UCSD-AML1 (cell line): Measurements from ENCODE around the gene KIRREL3.

Experiments
- DNase-seq: peaks from one replicate; lab custom pipeline; 2025; ENCODE audit not compliant: unreplicated experiment; lab: John Stamatoyannopoulos, UW

The KIRREL3 gene

DNA sequence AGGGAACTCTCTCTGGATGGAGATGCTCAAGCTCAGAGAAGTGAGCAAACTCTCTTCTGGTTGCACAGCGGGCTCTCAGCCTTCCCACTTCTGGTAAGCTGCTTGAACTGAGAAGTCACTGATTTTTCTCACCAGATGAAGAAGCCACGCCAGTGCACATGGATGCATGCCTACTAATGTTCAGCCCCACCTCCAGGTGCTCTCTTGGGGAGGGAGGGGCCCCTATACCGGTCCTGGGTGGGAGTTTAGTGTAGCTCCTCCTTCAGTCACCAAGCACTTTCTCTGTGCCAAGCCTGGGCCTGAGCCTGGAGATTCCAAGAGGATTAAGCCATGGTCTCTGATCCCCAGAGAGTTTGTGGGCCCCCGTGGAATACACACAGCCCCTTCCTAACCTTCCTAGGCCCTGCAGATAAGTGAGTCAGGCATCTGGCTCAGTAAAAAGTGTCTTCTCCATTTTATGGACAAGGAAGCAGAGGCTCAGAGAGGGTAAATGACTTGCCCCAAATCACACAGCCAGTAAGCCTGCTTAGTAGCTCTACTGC is 502.9 kb downstream of the KIRREL3 start:
- no peak for DNase-seq

DNA sequence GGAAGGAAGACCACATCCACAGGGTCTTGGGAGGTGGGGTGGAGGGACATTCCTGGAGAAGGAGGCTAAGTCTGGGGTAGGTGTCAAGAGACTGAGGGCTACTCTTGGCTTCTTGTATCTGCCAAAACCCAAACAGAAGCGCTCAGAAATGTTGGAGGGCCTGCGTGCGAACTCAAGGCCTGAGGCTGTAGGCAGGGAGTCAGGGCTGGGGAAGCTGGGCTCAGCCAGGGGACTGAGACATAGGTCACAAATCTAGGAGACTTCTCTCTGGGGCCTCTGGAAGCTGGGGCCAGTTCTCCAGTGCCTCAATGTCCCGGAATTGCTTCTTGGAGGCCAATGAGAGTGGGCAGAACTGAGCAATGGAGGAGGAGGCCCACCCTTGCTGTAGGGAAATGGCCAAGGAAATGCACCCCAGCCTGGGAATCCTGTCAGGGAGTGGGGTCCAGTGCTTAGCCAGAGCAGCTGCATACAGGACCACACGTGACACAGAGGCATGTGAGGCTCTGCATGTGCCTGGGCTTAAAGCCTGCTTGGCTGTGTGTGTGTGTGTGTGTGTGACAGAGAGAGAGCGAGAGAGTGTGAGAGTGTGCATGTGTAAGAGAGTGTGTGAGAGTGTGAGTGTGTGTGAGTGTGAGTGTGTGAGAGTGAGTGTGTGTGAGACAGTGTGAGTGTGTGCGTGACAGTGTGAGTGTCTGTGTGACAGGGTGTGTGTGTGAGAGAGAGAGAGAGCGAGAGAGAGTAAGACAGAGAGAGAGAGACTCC is 503.8 kb downstream of the KIRREL3 start:
- DNase-seq, result no peak

DNA sequence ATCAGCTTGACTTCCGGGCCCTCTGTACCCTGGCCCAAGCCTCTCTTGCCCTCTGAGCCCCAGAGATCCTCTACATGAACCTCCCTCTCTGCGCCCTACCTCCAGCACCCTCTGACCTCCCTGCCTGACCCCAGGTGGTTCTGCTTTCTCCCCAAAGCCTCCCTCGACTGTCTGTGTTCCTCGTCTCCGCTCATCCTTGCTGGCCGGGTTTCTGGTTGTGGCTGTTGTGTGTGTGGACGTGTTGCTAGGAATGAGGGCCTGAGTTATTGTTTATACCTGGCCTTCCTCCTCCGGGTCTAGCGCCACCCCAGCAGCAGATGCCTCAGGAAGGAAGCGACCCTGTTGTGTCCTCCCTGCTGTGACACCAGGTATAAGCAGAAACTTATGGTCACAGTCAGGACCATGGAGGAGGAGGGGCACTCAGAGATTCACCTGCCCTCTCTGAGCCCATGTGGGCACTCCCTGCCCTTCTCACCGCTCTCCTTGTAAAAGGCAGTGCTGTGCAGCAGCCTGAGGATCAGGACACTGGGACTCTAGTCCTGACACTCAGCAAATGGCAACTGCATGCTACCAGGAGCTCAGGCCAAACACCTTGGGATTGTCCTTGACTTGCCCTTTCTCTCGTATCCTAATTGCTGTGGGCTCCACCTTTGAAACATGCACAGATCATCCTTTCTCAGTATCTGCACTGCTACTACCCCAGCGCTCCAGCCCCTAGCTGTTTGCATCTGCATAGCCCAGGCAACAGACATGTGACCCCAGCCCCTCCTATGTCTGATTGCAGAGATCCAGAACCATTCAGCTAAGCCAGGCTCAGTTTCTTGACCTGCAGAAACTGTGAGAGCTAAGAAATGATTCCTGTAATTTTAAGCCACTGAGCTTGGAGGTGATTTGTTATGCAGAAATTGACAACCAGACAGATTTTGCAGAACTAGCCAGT is 505.0 kb downstream of the KIRREL3 start:
- DNase-seq, result no peak

DNA sequence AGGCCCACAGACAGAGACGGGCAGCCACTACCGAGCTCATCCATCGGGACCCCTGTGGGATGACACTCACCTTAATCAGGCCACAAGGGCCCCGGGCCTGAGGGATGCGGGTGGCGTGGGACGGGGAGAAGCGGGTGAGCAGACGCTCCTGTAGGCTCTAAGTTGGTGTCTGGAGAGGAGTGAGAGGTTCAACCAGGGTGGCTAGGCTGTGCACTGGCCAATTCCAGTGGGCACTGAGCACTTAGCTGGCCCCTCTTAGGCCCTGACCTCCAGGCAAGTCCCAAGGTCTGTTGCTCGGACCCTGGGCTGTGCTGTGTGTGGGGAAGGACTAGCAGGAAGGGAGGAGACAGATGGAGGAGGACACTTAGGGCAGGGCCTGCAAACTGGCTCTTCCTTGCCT is 505.7 kb downstream of the KIRREL3 start:
- DNase-seq, result no peak

DNA sequence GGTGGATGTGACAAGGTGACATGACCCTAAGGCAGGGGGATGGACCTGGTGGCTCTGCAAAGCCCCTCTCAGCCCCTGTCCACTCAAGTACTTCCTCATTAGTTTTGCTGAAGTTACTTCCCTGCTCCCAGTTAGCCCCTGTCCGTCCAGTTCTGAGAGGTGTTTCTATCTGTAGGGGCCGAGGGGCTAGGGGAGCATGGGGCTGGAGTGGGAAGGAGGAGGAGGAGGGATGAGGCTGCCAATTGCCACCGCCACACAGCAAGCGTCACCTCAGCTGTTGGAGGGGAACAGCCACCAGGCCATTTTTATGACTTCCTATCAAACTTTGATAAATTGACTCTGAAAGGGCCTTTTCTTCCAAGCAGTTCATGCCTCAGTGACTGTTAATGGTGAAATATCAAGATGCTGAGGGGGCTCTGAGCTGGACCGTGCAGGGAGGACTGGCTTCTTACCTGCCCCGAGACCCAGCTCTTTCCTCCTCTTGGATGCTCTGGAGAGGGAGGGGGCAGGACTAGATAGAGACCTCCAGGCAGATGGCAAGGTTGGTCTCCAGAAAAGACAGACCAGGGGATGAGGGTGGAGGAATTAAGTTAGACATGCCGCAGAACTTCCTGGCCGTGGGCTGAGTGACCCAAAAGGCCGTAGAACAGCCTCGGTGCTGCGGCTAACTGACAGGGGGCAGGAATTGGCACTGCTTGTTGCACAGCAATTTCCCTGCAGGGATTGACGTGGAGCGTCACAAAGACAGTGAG is 508.1 kb downstream of the KIRREL3 start:
- DNase-seq, result no peak

DNA sequence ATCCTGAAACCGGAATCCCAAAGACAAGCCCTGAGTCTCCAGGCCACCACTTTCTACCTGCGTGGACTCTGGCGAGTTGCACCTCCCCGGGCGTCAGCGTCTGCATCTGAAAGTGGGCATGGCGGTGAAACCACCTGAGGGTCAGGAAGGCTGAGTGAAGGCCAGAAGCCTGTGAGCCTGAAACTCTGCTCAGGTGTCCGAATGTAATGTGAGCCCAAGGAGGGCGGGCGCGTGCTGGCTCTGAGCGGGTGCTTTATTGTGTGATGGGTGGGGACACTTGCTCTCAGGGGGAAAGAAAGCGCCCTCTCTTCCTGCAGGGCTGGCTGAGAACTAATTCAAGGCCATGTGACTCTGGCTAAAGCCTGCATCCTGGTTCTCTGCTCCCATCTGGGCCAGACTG is 509.5 kb downstream of the KIRREL3 start:
- DNase-seq, result no peak

DNA sequence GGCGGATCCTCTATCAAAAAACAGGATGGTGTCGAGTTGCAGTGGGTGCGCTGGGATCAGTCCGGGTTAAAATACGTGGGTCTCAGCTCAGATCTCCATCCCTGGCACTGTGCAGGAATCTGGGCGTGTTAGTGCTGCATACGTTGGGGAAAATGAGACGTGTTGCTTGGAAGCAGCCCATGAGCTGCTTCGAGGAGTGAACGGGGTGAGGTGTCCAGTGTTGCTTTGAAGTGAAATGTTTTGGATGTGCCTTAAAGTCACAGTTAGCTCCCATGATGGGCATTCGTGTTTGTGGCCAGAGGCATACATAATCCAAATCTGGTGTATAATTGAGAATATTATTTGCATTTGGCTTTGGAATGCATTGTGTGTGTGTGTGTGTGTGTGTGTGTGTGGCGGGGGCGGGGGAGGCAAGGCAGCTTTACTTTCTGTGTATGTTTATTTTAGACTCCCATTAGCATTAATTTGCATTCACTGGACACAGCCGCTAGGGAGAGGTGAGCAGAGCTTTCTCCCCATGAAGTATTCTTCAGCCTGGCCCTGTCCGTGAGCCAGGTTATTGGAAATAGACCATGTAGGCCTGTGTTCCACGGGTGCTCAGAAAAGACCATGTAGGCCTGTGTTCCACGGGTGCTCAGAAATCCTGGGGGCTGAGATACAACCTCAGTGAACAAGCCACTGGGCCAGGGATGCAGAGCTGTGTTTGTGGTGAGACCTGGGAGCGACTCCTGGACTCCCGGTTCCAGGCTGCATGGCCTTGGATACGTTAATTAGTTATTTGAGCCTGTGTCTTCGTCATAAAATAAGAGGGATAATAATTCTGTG is 510.5 kb downstream of the KIRREL3 start:
- no peak for DNase-seq

DNA sequence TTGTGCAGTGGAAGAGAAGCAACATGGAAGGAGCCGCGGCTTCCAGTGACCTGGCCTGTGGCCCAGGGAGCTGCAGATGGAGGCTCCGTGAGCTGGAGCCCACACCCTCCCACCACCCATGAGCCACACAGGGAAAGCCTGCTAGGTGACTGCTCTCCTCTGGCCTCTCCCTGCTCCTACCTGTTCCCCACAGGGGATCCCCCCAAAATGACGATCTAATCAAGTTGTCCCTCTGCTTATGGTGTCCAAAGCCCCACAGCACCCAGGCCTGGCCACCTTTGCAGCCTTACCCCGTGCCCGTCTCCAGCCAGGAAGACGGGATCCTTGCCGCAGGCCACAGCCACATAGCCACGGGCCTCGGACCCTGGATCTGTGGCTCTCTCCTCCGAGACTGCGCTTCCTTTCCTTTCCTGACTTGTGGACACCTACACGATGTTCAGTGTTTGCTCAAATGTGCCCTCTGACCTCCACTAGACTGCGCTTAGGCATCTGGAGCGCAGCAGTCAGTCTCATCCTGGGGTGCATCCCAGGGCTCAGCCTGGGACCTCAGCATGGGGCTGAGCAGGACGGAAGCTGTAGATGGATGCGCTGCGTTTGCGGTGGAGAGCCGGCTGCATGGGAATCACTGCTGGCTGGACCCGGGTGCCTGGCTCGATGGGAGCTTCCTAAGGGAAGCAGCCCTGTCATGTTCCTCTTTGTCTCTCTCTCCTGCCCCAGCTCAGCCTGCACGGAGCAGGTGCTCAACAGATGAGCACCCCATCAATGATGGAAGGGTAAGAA is 511.8 kb downstream of the KIRREL3 start:
- no peak for DNase-seq

DNA sequence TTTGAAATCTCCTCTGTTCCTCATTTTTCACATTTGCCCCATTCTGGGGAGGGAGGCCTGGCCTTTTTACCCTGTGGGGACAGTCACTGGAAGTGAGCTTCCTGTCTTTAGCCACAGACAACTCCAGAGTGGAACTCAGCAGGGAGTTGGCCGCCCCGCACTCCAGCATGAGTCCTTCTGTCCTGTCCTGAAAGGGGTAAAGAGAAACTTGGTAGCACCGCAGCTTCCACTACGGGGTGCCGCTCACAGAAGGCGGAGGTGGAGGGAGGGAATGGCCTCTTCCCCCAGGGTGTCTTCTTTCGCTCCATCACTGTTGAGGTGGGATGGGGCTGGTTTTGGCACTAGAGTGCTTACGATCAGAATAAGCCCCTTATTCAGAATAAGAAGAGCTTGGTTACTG is 512.9 kb downstream of the KIRREL3 start:
- no peak for DNase-seq

DNA sequence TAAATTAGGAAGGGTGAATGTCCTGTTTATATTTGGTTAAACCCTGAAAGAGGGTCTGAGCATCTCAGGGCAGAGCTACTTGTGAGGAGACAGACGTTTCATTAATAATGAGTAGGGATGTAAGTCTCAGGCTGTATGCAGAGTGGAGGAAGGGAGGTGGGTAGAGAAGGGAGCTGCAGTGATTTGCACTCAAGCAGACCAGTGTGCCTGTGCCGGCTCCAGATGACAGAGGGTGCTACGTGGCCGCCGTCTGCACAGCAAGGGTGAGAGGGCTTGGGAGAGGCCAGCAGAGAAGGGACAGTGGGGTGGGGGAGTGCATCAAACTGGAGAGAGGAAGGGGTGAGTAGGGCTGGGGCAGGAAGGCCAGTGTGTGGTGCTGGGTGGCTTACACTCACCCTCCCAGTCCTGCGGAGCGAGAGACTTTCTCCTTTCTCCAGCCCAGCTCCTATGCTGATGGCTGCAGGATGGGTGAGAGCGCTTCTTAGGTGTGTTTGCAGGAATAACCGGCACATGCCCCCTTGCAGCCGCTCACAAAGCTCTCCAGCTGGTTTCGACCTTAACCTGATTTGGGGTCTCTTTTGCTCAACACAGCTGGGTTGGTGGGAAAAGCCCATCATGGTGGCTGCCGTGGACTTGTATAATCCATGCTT is 514.5 kb downstream of the KIRREL3 start:
- no peak for DNase-seq

DNA sequence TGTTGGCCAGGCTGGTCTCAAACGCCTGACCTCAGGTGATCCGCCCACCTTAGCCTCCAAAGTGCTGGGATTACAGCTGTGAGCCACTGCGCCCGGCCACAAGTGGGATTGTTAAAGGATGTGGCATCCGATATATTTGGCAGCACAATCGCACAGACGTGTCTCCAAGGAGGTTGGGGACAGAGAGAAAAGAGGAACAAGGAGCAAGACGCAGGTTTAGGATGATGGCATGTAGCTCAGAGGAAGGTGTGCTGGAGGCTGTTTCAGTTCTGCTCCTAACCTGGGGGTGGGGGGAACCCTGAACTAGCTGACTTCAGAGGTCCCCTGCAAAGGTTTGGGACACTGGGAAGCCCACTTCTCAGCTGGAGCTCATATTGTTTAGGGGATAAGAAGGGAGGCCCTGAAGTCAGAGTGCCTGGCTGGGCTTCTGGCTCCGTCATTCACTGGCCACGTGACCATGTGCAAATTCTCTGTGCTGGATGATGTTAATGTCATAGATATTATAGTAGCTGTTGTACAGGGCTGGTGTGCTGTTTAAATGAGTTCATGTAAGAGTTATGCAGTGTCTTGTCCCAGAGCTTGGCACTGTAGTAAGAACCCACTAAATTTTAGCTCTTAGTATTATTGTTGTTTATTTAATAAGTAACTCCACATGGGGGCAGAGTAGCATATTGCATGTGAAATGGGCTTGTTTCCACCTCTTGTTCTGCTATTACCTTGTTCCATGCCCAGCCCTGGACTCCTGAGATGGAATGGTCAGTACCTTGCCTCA is 515.4 kb downstream of the KIRREL3 start:
- no peak for DNase-seq

DNA sequence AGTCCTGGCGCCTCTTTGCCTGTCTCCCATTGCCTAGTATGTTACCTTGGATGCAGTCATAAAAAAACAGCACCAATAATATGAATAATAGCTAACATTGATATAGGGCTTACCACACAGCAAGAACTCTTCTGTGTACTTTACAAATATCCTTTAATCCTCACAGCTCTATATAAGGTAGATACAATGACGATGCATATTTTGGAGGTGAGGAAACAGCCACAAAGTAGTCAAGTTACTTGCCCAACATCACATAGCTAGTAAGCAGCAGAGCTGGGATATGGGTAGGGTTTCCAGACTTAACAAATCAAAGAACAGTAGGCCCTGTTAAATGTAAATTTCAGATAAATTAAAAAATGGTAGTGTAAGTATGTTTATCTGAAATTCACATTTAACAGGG is 516.3 kb downstream of the KIRREL3 start:
- DNase-seq, result no peak

DNA sequence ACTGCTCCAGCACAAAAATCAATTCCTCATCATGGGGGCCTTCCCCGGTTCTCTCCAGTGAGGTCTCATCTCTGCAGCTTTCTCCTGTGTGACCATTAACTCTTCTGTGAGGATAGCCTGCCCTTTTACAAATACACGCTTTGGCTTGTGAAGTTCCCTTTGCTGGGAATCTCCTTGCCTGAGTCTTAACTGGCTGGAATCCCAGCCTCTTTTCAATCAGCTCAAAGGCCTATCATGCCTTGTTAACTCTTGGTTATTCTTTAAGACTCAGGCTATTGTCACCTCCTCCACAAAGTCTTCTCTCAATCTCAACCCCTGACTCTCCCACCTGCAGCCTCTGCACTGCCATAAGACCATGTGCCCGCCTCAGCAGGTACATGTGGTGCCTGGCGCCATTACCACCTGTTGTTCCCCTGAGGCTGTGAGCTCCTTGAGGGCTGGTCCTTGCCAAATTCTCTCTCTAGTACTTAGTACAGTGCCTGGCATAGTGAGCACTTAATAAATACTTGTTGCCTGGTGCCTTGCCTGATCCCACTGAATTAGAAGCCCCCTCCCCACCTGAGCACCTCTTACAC is 516.9 kb downstream of the KIRREL3 start:
- no peak for DNase-seq

DNA sequence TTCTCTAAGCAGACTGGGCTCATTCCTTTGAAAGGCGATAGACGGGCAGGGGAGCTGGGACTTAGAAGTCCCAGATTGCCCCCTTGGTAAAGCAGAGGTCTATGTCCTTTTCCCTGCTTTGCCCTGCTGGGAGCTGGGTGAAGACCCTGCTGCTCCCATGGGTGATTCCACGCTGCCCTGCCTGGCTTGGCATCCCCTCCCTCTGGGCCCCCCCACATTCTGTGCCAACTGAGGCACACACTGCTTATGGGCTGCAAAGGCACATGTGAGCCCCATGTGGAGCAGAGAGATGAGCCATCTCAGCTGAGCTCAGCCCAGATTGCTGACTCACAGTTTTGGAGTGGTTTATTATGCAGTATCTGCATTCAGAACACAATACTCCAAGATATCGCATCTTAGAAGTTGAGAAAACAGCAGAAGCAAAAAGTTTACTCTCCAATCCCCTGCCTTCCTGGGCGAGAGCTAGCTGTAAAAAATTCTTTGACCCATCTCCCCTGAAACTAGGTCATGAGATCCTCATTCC is 517.9 kb downstream of the KIRREL3 start:
- DNase-seq, result no peak

DNA sequence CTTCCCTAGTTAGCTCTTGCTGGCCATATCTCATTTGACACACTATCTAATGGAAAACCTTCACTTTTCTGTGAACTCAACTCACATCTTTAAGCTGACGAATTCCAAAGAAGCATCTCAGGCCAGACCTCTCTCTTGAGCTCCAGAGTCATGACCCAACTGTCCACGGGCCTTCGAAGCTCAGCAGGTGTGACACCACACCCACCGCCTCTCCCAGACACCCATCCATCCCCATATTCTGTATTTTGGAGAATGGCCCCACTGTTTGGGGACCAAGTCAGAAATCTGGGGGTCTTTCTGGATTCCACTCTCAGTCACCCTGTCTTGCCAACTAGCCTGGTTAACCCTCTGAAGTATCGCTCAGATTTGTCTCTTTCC is 519.3 kb downstream of the KIRREL3 start:
- DNase-seq, result no peak

DNA sequence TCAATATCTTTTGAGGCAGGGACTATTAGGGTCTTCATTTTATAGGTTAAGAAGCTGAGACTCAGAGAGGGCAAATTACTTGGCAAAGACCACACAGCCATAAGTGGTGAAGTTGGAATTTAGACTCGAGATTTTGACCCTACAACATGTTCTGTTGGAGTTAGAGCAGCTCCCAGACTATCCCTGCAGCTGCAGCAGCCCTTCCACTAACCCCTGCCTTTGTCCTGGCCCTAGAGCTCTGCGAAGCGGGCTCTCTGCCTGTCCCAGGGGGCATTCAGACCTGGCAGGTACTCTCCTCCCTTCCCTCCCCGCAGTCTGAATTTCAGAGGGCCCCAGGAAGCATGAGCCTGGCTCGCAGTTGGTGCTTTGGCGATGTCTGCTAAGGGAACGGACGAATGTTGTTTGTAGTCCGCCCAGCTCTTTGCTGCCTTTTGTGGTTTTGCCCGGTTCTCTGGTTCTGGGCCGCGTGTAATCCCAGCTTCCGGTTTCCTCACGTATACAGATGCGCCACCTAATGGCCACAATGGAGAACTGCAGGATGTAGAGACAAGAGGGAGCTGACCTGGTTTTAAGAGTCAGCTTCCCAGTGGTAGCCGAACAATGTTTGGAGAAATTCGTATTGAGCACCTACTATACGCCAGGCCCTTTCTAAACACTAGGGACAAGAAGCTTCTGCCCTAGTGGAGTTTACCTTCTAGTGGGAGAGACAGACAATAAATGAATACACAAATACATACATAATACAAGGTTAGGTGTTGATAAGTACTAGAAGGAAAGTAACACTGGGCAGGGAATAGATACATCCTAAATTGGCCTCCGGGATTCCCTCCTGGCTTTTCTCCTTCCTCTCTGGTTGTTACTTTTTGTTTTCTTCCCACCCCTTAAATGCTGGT is 519.9 kb downstream of the KIRREL3 start:
- DNase-seq, result peak; percentile 78

DNA sequence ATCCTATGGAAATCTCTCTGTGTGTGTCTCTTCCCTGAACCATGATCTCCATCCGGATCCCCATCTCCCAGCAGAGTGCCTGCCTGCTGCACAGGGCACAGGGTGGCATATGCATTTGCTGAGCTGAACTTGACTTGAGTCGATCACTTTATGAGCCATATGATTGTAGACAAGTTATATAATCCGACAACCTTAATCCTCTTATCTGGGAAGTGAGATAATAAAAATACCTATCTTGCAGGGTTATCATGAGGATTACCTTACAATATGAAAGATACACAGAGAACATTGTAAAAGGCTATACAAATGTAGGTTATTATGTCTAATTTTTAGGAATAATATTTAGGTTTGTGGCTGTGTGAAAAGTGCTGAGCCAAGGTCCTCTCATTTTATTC is 520.6 kb downstream of the KIRREL3 start:
- DNase-seq, result no peak
